HG02798 (cell line): ENCODE results near the gene HYOU1.
A peak's percentile ranks its signal among the peaks of the same experiment; 100 is the strongest.
"Not testable (repeated sequence)": the region's sequence is repeated elsewhere in the genome, so short reads cannot be mapped to it uniquely, and the experiment has no call there.

ENCODE experiments used
- ATAC-seq: cut with Tn5 transposase; IDR thresholded peaks from one replicate; pipeline ENCODE4 v1.9.1; 2021; ENCODE audit warnings: mild to moderate bottlenecking; ENCODE audit not compliant: unreplicated experiment, poor library complexity

Gene HYOU1

DNA sequence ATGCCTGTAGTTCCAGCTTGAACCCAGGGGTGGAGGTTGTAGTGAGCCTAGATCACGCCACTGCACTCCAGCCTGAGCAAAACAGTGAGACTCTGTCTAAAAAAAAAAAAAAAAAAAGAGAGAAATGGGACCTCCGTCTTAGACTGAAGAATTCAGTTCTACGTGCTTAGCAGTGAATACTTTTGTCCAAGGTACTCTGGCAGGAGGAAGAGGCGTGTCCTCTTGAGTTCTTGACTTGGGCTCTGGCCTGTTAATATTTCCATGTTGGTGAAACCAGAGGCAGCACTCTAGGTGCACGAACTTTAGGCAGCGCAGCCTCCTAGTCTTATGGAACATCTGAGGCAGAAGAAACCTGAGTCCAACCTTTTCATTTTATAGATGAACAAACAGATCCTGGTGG is 30.1 kb upstream of the HYOU1 start:
- ATAC-seq = no peak

DNA sequence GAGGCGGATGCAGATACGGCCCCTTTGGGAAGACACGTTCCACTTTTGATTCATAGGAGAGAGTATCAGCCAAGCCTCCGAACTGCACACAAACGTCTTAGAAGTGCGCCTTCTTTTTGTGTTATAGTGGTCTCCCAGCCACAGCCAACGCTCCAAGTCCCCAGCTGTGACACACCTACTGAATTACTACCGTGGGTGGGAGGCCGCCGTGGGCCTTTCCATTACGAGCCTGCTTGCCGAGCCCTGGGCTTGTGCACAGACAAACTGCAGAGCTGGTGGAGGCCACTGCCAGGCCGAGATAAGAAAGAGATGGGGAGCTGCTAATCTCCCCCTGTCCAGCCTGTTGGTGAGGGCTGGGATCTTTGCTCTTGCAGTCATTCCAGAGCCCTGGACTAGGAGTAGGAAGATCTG is 28.4 kb upstream of the HYOU1 start:
- ATAC-seq = peak; percentile 19

DNA sequence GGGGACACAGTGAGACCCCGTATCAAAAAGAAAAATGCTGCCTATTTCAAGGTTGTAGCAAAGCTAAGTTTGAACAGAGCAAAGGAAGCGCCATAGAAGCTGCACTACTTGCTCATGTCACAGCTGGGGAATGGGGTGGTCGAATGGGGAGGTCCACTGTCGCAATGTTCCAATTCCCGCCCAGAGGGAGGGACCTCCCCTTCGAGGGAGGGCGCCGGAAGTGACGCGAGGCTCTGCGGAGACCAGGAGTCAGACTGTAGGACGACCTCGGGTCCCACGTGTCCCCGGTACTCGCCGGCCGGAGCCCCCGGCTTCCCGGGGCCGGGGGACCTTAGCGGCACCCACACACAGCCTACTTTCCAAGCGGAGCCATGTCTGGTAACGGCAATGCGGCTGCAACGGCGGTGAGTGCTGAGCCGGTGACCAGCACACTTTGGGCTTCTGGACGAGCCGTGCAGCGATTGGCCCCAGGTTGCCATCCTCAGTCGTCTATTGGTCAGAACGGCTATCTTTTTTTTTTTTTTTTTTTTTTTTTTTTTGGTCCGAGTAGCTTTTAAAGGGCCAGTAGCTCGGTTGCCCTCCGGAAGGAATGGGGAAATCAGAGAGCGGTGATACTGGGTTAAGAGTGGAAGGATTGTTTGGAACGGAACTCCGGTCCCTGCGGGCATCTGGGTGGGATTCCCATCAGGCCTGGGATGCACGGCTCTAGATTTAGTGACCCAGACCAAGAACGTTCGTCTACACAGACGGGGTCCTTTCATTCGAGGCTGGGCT is 27.8 kb upstream of the HYOU1 start, which contains the start of gene HMBS:
TSS of gene HMBS (plus strand) at position 219 of the 774 bp plus-strand sequence. CDS start at position 372, 153 bp downstream.
- peak; percentile 89 for ATAC-seq

GRCh38 chr11:119081682-119082260 is 24.8 kb upstream of the HYOU1 start:
- ATAC-seq = no peak

GRCh38 chr11:119078675-119079420 is 21.8 kb upstream of the HYOU1 start:
- ATAC-seq = no peak

GRCh38 chr11:119077839-119078238 is 20.8 kb upstream of the HYOU1 start:
- ATAC-seq = no peak

DNA sequence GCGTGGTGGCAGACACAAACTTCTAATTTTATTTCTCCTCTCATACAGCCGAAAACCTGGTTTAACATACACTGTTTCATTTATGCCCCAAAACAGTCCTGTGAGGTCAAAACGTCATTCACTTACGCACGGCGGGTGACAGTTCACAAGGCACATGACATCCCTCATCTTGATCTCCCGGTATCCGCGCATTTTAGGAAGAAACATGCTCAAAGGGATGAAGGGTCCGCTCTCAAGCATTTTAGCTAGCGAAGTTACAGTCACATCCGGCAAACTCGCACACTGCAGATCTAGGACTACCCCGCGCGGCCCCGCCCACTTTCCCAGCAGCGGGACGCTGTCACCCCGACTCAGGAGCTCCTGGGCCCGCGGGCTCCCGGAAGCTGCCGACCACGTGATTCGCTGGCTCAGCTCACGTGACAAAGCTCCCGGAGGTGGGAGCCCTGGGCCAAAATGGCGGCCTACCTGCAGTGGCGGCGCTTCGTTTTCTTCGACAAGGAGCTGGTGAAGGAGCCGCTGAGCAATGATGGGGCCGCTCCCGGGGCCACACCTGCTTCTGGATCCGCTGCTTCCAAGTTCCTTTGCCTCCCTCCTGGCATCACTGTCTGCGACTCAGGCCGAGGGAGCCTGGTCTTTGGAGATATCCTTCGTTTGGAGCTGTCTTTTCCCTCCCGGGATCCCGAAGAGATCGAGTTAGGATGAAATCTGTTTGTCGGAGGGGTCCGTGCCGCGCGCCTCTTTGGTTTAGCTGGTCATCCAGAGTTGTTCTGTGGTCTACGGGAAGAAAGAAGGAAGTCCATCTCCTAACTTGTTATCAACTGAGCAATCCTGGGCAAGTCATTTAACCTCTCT is 10.6 kb upstream of the HYOU1 start, which contains the start of gene VPS11:
TSS of gene VPS11 (plus strand) at position 448 of the 852 bp plus-strand sequence. CDS start at position 454, 6 bp downstream.
- peak; percentile 97 for ATAC-seq

GRCh38 chr11:119065369-119065768 is 8.4 kb upstream of the HYOU1 start:
- no peak for ATAC-seq

DNA sequence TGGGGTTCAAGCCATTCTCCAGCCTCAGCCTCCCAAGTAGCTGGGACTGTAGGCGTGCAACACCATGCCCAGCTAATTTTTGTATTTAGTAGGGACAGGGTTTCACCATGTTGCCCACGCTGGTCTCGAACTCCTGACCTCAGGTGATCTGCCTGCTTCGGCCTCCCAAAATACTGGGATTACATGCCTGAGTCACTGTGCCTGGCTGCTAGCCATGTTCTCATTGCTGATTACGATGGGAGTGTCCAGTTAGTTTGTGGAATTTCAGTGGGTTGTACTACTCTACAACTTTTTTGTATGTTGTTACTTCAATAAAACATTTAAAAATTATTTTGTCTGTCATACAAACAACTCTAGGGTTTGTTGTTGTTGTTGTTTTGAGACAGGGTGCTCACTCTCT is 5.8 kb upstream of the HYOU1 start:
- ATAC-seq = no peak

DNA sequence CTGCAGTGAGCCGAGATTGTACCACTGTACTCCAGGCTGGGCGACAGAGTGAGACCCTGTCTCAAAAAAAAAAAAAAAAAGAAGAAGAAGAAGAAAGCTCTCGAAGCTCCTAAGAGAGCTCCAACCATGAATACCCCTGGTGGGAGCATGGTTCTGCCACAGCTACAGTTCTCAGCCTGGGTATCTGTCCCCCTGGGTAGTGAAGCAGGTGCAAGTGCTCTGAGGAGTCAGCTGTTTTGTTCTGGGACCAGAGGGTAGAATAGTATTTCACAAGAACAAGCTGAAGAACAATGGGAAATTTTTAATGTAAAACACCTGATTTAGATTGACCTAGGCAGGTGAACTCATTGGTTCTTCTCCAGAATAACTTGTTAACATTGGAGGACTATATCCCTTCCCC is 4.3 kb upstream of the HYOU1 start:
- ATAC-seq = no peak

GRCh38 chr11:119059128-119059527 is 2.1 kb upstream of the HYOU1 start:
- ATAC-seq = not testable (repeated sequence)

DNA sequence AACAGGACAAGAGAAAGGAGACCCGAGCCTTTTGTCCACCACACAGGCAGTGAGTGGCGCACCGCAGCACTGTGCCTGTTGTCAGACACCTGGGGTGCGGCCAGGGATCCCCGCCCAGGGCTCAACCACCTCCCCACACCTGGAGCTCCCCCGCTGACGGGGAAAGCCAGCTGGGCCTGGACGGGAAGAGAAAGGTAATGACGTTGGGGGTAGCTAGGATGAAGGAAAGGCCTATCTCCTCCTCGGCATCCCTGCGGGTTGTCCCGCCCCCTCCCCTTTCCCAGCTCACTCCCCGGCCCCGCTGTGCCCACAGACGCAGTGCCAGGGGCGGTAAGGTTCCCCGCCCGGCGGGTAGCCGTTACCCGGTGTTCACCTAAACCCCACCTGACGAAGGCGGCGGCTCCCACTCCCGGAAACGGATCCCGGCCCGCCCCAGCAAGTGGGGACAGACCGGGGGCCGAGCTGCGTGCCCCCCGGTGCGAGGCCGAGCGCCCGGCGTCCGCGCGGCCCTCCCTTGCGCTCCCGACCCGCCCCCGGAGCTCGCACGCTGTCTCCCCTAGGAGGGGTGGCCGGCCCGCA is 495 bp downstream of the HYOU1 start:
- ATAC-seq = peak; percentile 6

DNA sequence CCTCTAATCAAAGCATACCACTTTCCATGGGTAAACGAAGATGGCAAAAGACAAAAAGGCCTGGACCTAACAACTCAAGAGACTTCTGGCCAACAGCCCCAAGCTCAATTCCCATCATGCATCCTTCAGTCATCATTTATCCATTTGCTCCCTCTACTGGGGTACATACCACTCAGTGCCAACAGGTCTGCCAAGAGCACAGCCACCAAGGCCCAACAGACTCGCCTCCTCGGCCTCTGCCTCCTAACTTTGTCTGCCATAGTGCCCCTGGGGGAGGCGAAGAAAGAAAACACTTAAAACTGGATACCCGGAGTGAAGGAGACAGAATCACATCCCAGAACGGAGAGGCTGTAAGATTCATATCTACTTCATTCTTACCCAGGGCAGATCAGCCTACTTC is 1.1 kb downstream of the HYOU1 start:
- no peak for ATAC-seq

GRCh38 chr11:119054418-119054817 is 2.6 kb downstream of the HYOU1 start:
- ATAC-seq = no peak

- ATAC-seq = no peak
These were observed 4.7 kb downstream of the HYOU1 start for GRCh38 chr11:119052163-119052814.

DNA sequence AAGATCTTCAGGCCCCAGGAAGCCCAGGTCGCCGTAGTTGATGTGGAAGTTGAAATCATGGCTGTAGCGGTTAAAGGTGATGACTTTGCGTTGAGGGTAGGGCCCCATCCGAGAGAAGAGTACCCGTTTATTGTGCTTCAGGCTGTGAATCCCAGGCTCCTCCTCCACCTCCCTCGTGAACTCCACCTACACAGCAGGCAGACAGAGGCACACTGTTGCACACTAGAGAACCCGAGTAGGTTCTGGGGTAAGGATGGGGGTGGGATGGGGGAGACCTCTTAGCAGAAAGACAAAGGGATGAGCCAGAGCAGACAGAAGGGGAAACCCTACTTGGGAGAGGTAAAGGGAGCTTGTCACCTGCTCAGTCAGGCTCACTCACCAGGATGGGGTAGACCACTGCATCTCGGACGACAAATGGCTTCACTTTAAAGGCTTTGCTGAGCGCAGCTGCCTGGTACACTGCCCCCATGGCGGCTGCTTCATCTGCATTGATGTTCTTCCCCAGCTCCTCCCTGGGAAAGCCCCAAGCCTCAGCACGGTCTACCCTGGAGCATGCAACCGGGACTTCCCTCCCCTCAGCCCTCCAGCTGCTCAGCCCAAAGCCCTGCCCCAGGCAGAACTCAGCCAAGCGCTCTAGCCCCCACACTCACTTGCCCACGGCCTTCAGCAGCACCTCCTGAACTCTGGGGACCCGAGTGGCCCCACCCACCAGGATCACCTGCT is 5.4 kb downstream of the HYOU1 start:
- ATAC-seq = peak; percentile 60

- no peak for ATAC-seq
These were observed 7.9 kb downstream of the HYOU1 start for GRCh38 chr11:119049081-119049480.

GRCh38 chr11:119048644-119049043 is 8.4 kb downstream of the HYOU1 start:
- no peak for ATAC-seq

DNA sequence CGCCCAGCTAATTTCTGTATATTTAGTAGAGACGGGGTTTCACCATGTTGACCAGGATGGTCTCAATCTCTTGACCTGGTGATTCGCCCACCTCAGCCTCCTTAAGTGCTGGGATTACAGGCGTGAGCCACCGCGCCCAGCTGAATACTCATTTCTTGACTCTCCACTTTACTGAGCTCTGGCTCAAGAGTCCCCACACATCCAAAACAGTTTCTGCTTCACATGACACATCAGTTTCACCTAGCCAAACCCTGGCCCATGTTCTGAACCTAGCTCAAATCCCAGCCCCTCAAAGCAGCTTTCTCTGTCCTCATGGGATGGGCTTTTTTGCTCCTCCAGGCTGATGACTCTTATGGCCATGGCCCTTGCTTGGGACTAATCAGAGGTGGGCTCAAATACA is 9.8 kb downstream of the HYOU1 start:
- no peak for ATAC-seq
